HL-60 (cell line): ENCODE results near the gene YWHAB.

Experiments
- DNase-seq, 2 experiments: peaks; one replicate each; pipeline ENCODE4 v3.0.0-alpha.2; 2010 to 2020; ENCODE audit warnings: low read depth in 1 of 2, low spot score in 1 of 2
- H3K27ac ChIP-seq: fragments of 250-450 bp; sonication (Bioruptor Pico); replicated peaks from 2 replicates; pipeline ENCODE4 v1.5.1; 2020; ENCODE audit warnings: mild to moderate bottlenecking, moderate library complexity
- H3K27me3 ChIP-seq: fragments of 250-450 bp; sonication (Bioruptor Pico); 2 replicates; pipeline ENCODE4 v1.5.1; 2021; ENCODE audit warnings: mild to moderate bottlenecking, moderate library complexity; ENCODE audit not compliant: insufficient read depth, poor library complexity, severe bottlenecking
- H3K4me3 ChIP-seq: replicated peaks from 2 replicates; pipeline ENCODE4 v1.5.1; 2011; ENCODE audit warnings: mild to moderate bottlenecking, control low read depth, low read length; ENCODE audit not compliant: insufficient read depth
- CTCF ChIP-seq: IDR thresholded peaks from one replicate; pipeline ENCODE4 v1.5.1; 2011; ENCODE audit warnings: low read length, control low read depth, inconsistent platforms; ENCODE audit not compliant: insufficient read depth

YWHAB gene

GRCh38 chr20:44956410-44956809 lies 70.9 kb downstream of the YWHAB start:
- DNase-seq, result no peak
- Histone ChIP-seq H3K27me3 (no peaks in the 10 kb centered on the region), H3K27ac (no peak overlapping the region), H3K4me3 (no peak overlapping the region)
- TF ChIP-seq CTCF, result no peak
